ENCODE results near the gene MCTP1.

The MCTP1 gene

GRCh38 chr5:95113489-95113888 lies 171.4 kb downstream of the MCTP1 start:
- no peak for DNase-seq

DNA sequence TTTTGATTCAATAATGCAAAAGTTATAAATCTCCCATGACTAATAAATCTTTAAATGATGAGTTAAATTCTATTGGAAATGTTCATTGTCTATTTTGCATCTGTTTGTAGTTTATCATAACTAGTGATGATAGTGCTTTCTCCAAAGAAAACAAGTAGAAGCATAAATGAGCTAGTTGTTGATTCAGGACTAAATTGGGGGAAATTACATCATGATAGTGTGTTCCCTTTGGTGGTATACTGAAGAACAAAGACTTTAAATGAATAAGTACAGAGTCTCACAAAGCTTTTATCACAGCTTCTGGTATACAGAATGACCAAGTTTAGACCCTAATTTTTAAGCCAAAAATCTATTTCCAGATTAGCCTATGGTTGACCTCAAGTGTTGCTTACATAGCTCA lies 173.8 kb downstream of the MCTP1 start:
- no peak for DNase-seq

- DNase-seq, result no peak
These were observed 174.8 kb downstream of the MCTP1 start for GRCh38 chr5:95110118-95110517.

DNA sequence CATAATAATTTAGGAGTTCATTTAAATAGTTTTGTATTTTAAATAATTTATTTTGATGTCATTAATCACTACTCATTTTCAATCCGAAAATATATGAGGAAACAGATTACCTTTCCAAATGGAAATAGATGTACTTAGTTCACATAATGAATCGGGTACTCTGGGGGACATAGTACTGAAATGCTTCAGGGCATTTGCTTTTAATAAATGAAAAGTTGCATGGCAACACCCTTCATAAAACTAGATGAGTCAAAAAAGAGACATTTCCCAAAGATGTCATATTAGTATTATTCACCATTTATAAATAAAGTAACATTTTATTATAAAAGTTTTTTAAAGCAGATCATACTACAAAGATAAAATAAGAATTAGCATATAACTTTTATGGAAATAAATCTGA lies 177.8 kb downstream of the MCTP1 start:
- no peak for DNase-seq

- no peak for DNase-seq
These were observed 179.3 kb downstream of the MCTP1 start for GRCh38 chr5:95105638-95106037.

DNA sequence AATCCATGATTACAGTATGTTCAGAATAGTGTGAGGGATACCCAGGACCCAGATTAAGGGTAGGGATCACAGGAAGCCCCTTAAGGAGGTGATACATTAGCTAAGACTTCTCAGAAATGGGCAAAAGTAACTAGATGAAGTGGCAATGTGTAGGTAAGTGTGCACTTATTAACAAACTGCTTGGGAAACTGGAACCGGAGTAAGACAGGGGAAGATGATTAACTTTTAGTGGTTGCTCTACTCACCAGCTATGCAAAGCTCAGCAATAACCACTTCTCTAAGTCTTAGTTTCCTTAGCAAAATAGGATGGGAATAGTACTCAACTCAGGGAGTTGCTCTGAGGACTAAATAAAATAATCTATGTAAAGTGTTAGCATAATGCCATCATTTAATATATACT lies 182.2 kb downstream of the MCTP1 start:
- DNase-seq, result no peak

DNA sequence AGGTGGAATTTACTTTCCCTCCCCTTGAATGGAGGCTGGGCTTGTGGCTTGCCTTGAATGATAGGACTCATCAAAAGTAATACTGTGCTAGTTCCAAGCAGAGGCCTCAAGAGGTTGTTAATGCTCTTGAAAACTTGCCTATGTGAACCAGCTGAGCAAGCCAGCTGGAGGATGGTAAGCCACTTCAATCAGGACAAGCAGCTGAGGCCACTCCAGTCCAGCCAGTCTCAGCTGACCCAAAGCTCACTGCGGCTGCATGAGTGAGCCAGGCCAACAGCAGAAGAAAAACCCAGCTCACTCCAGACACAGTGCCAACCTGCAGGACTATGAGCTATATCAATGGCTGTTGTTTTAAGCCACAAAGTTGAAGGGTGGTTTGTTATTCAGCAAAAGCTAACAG lies 182.8 kb downstream of the MCTP1 start:
- DNase-seq, result no peak

DNA sequence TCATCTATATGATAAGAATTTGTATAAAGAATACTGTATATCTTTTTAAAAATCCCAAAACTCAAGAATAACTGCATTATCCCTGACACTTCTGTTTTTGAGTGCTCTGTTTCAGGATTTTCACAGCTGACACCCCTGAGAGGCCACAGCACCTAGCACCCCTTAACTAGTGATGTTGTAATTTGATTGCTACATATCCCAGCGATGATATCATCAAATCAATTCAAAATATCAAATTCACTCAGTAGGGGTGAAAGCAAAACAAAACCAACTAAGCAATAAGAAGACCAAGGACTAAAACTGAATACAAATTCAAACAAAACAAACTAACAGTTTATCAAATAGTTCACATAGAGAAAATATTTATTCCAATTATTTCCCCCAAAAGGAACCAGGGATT lies 184.3 kb downstream of the MCTP1 start:
- DNase-seq, result no peak

DNA sequence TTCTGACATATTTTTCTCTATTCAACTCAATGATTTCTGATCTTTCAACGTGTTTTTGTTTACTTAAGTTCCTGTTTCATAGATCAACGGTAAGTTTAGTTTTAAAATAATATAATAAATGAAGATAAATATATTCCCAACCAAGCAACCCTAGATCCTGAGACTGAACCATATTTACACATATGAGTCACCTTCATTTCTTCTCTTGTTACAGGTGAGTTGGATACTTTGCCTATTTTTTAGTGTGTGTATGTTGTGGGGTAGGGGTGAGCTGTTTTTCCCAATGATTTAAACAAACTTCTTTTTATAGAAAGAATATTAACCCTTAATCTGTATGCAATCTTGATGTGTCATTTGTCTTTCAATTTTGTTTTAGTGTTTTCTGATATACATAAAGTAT lies 186.9 kb downstream of the MCTP1 start:
- DNase-seq, result no peak

DNA sequence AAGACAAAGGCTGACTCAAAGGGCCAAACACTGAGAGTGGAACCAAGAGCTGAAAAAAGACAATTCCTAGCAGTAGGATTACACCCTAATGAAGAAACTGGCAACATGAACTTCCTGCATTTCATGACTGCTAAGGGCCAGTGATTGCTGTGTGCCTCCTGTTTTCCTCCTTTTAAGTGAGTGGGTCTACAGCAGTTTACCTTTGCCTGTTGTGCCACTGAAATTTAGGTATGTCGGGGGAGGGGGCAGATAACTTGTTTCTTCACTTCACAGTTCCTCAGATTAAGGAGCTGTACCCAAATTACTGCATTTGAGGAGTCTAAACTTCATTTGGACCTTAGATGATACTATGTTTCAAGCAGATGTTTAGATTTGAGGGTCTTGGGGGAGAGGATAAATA lies 191.7 kb downstream of the MCTP1 start:
- no peak for DNase-seq

GRCh38 chr5:95090774-95091173 lies 194.1 kb downstream of the MCTP1 start:
- DNase-seq, result no peak

GRCh38 chr5:95087816-95088317 lies 197.0 kb downstream of the MCTP1 start:
- DNase-seq, result no peak

GRCh38 chr5:95086927-95087815 lies 197.7 kb downstream of the MCTP1 start:
- no peak for DNase-seq

DNA sequence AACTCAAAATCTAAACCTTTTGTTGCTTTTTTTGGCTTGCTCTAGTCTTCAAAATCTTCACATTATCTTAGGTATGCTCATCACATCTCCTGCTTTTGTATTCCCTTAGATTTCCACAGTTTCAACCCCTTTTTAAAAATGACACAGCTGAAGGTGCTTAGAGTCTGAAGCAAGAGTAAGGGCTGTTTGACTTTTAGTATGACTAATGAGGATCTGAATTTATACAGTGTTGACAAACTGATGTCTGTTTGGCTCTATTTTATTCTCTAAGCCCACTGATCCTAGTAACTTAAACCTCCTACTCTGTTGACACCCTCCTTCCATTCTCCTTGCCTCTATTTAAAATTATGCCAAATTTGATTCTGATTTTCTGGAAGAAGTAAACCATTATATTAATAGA lies 200.1 kb downstream of the MCTP1 start:
- no peak for DNase-seq

- DNase-seq, result no peak
These were observed 201.3 kb downstream of the MCTP1 start for GRCh38 chr5:95083606-95084005.

- no peak for DNase-seq
These were observed 202.9 kb downstream of the MCTP1 start for GRCh38 chr5:95081982-95082381.

DNA sequence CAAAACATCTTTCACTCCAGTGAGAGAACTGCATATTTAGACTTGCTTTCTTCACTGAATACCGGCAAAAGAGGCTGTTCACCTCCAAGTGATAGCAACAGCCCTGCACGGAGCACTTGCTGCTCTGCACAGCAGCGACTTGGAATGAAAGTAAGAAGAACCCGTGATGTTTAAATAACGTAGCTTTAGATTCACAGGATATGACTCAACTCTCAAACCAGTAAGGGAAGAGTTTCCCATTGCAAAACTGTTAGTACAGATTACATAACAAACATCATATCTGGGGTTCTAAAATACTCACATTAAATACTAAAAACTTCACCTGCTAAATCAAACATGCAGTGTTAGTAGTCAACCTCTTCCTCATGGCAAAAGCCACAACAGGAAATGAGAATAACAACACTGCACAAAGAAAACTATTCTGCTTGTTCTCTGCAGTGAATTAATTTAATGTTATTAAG lies 203.4 kb downstream of the MCTP1 start:
- no peak for DNase-seq

DNA sequence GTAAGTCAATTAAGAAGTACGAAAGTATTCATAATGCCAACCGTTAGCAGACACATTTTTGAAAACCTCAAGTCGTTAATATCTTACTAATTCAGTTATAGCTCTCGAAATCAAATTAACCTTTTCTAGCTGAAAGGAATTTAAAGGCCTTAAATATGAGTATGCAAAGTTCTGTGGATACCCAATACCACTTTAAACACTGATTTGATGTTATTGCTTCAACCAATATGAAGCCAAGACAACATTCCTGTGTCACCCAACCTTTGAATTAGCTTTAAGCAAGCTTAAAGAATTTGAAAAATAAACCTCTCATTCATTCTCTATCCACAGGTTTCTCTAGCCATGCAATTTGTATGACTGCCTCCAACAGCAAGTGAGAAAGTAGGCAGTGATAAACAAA lies 204.5 kb downstream of the MCTP1 start:
- no peak for DNase-seq

GRCh38 chr5:95080030-95080429 lies 204.9 kb downstream of the MCTP1 start:
- no peak for DNase-seq

DNA sequence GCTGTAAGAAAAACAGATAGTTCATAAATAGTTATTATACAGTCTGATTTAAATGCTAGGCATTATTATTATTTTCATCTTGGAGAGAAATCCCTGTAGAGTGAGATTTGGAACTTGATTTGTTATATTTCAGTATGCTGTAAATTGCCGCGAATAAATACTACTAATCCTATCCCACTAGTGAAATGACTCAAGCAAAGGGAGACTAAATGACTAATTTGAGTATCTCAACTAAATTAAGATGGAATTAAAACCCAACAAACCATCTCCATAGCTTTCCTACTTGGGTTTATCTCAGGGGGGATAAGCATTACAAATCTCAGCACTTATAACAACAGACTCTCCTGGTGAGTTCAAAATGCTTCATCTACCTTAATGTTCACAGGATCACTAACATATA lies 206.0 kb downstream of the MCTP1 start:
- DNase-seq, result no peak

- DNase-seq, result no peak
These were observed 208.3 kb downstream of the MCTP1 start for GRCh38 chr5:95076395-95077185.

DNA sequence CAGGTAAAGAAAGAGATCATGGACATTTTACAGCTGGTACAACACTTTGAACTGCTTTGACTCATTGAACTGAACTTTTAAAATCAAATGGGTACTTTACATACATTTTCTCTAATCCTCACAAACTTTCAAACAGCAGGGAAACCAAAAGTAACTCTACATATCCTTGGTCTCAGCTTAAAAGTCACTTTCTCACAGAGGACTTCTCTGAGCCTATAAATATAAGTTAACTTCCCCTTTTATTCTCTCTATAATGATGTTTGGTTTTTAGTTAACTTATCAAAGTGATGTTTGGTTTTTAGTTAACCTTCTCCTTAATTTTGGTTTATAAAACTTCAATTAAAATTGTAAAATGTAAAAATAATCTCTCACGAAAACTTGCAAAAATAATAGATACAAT lies 209.8 kb downstream of the MCTP1 start:
- DNase-seq, result no peak

DNA sequence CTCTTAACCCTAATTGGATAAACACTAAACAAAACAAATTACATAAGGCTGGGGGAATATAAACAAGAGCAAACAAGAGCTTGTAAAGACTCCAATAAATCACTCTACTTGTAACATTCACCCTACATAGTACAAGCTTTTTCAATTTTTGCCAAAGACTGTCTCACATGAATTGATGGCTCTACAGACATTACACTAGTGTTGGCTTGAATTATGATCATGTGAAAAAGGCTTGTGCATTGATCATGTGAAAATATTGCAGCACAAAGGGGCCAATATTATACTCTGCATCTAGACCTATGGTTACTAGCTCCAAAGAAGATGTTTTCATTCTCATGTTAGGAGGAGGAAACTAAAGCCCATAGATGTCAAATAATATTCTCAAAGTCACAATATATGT lies 212.6 kb downstream of the MCTP1 start:
- DNase-seq, result no peak

DNA sequence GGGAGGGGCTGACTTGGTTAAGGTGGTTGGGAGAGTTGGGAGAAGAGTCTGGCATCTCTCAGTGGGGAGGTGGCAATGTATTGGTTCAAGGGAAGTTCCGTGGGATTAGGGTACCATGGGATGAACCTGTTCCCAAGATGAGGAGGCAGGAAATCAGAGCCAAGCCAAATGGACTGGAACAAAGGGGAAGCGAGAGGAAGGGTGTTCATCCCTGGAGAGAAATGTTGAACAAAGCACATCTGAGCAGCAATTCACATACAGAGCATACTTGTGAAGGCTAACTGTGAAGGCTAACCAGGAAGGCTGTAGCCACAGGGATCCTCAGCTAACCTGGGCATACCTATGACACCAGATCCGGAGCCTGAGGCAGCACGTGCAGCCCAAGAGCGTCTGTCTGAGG lies 214.0 kb downstream of the MCTP1 start:
- DNase-seq, result no peak

Measured in NCI-H2107 (cell line).